Suprapubic skin (tissue), 4 donors: ENCODE data around the gene SLC44A1.

Experiments used
- CTCF ChIP-seq, 2 donors: fragments of 200-600 bp in 1 of 2; fragments of 450-650 bp in 1 of 2; sonication (generic) in 1 of 2; IDR thresholded peaks; one replicate each; pipeline ENCODE4 v1.5.1; 2016 to 2019; ENCODE audit warnings: antibody characterized with exemption in 2 of 2, mild to moderate bottlenecking in 1 of 2, moderate library complexity in 1 of 2
- EP300 ChIP-seq: sonication (generic); formaldehyde crosslinking; IDR thresholded peaks from one replicate; pipeline ENCODE4 v1.6.1; 2017; ENCODE audit warnings: antibody characterized with exemption
- POLR2A ChIP-seq, 2 donors: fragments of 450-650 bp; IDR thresholded peaks; one replicate each; pipeline ENCODE4 v1.6.1; 2017; ENCODE audit warnings: antibody characterized with exemption in 2 of 2, mild to moderate bottlenecking in 2 of 2, moderate library complexity in 2 of 2
- POLR2AphosphoS5 ChIP-seq, 3 donors: sonication (generic); formaldehyde crosslinking; IDR thresholded peaks; one replicate each; pipeline ENCODE4 v1.6.1; 2017; ENCODE audit warnings: antibody characterized with exemption in 3 of 3

- TF ChIP-seq CTCF (IDR thresholded peaks at IDR 0.05) (no peak), POLR2AphosphoS5 (IDR thresholded peaks at IDR 0.05) (no peak), POLR2A (IDR thresholded peaks at IDR 0.05) (no peak), EP300 (no peak)
Observed at GRCh38 chr9:105389796-105390195, 145.3 kb downstream of the SLC44A1 start.
